UCSD-AML1 (cell line): Measurements from ENCODE around the gene RCAN3.
"Not testable (repeated sequence)": the region's sequence is repeated elsewhere in the genome, so short reads cannot be mapped to it uniquely, and the experiment has no call there.

Source experiments
- DNase-seq: peaks from one replicate; lab custom pipeline; 2025; ENCODE audit not compliant: unreplicated experiment; lab: John Stamatoyannopoulos, UW

The RCAN3 gene

DNA sequence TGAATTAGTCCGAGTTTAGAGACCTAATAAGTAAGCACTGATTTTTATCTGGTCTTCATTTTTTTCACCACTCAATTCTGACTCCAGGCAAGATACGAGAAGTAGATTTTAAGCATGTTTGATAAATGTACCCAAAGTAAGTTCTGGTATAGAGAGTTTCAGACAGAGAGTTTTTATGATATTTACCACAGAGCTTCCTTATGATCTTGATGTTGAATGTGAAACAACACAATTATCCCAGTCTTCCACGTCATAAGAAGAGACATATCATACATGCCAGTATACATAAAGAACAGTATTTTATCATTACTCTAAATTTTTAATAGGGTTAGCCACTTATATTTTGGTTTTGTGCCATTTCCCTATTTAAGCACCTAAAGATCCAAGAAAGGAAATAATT is 45.4 kb downstream of the RCAN3 start:
- DNase-seq, result no peak

GRCh38 chr1:24549210-24549609 is 46.6 kb downstream of the RCAN3 start:
- not testable (repeated sequence) for DNase-seq

- DNase-seq, result no peak
These were observed 48.8 kb downstream of the RCAN3 start for GRCh38 chr1:24551290-24551959.

GRCh38 chr1:24551960-24552571 is 49.4 kb downstream of the RCAN3 start:
- no peak for DNase-seq

GRCh38 chr1:24553931-24554330 is 51.3 kb downstream of the RCAN3 start:
- no peak for DNase-seq

- no peak for DNase-seq
These were observed 52.1 kb downstream of the RCAN3 start for GRCh38 chr1:24554714-24555113.

DNA sequence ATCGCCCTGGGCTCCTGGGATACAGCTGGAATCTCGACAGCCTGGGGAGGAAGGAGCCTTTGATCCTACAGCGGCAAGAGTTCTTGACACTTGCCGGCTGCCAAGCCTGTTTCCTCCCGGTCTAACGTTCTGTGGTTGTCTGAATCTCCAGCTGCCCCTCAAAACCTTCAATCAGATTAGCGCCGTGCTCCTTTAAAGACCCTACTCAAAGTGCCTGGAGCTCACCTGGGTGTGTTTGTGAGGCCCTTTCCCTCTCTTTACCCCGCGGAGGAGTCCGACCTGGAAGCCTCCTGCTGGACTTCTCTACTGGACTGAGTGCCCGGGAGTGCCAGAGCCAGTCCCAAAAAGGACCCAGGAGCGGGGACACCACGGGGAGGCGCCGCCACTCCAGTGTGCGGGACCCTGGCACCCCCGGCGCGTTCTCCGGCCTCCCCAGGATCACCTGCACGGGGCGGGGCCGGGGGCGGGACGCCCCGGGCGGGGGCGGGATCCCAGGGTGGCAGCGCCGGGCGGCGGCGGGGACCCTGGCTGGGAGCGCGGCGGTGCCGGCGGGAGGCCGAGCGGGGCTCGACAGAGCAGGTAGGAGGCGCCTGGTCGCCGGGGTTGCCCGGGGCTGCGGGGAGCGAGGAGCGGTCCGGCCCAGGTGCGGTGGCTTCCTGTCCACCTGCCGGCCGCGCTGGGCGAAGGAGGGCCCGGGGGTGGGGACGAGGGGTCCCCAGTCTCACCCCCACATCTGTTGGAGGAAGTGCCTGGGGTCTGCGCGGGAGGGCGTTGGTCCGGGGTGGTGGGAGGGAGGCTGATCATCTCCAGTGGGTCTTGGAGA is 53.2 kb downstream of the RCAN3 start, which contains the start of gene NCMAP:
Gene NCMAP (plus strand): TSS at position 497 of the 823 bp plus-strand sequence. CDS start 39,344 bp downstream, outside the sequence.
- DNase-seq, result no peak

GRCh38 chr1:24556414-24556795 is 53.8 kb downstream of the RCAN3 start:
- no peak for DNase-seq

- DNase-seq, result no peak
These were observed 54.6 kb downstream of the RCAN3 start for GRCh38 chr1:24557220-24557619.

DNA sequence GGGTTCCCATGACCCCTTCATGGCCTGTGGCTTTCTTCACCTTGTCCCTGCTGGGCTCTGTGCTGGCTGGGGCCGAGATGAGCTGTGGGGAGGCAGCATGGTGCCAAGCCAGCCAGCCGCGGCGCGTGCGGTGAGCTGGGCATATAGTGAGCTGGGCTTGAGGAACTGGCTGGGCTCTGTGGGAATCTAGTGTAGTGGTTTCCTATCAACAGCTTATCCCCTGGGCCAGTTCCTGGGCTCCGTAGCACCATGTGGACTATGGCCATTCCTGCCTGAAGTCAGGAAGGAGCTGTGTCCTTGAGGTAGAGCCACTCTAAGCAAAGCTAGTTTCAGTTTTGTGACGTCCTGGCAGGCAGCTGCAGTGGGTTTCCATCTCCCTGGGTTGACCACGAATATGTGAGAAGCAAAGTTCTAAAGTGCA is 55.1 kb downstream of the RCAN3 start:
- peak; percentile 33 for DNase-seq

DNA sequence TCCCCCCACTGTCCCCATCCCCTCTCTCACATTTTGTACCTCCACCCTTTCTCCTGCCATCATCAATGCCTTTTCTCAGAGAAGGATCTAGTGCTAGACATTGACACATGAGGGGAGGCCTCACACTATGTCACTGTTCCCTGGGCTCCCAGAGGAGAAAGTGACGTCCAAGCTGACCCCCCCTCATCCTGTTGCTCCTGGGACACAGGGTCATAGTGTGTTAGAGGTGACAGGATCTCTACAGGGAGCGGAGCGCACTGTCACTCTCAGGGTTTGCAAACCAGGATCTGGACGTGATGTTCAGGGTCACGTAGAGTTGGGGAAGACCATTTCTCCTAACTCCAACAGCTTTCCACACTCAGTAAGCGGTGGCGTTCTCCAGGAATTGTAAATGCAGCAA is 55.8 kb downstream of the RCAN3 start:
- no peak for DNase-seq

- DNase-seq, result peak; percentile 50
These were observed 56.5 kb downstream of the RCAN3 start for GRCh38 chr1:24558902-24559791.

GRCh38 chr1:24560361-24560760 is 57.7 kb downstream of the RCAN3 start:
- DNase-seq, result no peak

DNA sequence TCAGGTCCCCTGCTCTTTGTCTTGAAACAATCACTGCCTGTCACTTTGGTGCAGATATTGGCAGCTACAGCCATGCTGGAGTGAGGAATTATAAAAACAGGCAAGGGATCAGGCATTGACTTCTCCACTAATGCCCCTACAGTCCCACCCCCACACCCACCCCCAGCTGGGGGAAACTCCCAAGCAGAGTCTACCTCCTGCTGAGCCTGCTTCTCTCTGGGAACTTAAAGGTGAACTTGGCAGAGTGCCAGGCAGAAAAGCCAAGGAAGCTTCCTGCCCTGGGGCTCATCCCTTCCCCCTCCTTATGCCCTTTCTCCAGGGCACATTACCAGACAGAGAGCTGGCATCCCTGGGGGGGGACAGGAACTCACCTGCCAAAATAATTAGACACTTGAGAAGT is 60.0 kb downstream of the RCAN3 start:
- no peak for DNase-seq

DNA sequence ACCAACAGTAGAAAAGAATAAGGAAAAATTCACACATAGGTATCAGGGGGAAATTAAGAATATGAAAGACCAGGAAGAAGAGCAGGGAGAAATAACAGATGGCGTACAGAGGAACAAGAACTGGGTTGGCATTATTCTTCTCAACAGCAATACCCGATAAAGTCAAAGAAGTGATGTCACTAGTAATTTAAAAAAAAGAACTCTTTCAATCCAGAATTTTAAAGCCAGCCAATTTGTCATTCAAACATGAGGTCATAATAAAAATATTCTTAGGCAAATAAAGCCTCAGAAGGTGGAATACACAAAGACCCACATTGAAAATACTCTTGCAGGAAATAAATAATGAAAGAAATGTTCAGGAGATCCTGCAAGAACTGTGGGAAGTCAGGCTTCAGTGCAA is 62.1 kb downstream of the RCAN3 start:
- DNase-seq, result no peak

DNA sequence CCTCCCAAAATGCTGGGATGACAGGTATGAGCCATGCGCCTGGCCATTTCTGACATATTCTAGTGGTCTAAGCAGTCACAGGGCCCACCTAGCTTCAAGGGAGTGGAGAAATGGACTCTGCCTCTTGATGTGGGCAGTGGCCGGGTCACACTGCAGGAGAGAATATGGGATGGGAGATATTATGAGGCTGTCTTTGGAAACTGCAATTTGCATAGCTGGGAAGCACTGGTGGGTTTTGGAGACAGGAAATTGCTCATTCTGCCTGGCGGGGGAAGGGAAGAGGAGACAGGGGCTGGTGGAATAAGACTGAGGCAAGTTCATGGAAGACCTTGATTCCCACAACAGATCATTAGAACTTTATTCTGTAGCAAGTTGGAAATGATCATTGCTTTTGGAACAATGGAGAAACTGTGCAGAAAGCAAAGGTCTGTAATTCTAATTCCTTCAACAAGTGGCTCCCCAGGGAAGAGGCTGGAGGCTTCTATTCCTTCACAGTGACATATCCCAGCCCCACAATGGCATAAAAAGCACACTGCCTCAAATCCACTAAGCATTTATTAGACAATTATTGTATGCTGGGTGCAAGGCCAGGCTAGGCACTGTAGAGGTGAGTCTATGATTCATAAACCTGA is 63.7 kb downstream of the RCAN3 start:
- no peak for DNase-seq

- peak; percentile 57 for DNase-seq
These were observed 65.3 kb downstream of the RCAN3 start for GRCh38 chr1:24567792-24568388.

DNA sequence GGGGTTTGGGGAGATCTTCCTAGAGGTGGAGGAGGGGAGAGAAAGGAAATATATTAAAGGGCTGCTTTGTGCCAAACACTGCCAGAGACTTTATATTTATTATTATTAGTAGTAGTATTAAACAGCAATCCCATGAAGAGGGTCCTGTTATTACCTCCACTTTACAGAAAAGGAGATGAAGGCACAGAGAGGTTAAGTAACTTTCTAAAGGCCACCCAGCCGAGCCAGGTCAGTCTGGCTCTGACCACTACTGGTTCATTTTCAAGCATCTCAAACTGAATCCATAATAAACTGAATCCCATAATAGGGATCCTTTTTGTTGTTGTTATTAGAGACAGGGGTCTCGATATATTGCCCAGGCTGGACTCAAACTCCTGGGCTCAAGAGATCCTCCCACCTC is 65.8 kb downstream of the RCAN3 start:
- no peak for DNase-seq

DNA sequence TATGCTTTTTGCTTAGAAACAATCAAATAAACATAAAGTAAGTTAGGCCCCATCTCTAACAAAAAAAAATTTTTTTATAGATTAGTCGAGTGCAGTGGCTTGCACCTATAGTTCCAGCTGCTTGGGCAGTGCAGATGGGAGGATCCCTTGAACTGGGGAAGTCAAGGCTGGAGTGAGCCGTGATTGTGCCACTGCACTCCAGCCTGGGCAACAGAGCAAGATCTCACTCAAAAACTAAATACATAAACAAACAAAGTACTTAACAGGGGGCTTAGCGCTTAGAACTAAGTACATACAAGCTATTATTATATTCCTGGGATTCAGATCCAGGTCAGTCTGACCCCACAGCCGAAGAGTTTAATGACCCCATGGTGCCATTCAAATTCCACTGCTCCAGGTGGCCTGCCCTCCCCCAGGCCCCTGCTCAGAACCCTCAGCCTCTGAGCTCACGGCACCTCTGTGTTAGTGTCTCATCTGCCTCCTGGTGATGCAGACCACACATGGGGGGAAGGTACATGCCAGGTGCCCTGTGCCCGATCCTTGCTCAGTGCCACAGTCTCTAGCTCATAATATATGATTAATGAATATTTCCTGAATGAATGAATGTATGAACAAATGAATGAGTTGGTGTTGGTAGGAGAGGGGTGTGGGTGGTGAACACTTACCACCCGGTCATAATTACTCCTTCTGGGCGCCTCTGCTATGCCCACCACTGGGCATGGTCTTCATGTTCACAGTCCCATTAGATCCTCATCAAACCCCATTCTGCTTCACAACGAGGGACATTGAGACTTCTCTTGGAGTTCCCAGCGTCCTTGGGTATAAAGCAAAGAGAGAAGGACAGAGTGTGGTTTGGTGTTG is 67.9 kb downstream of the RCAN3 start:
- no peak for DNase-seq
